ENCODE measurements around the gene CCNY.

GRCh38 chr10:35434533-35434932, 98.2 kb downstream of the CCNY start:
- TF ChIP-seq EZH2 (IDR thresholded peaks at IDR 0.05) (no peak), POLR2AphosphoS5 (IDR thresholded peaks at IDR 0.05; ENCODE audit: borderline replicate concordance, low read depth, low read length) (no peak)
